Left ventricle myocardium superior (tissue), 1 donor: ENCODE results near the gene FKBP5. TPM values are rescaled to one million over a fixed set of nuclear protein-coding genes. Genes with fewer than 3 reads are reported as not detected.
"Not testable (repeated sequence)": the region's sequence is repeated elsewhere in the genome, so short reads cannot be mapped to it uniquely, and the experiment has no call there.

Experiments
- ATAC-seq: fragments of 200-7000 bp; cut with Tn5 transposase; one replicate; pipeline ENCODE4 v1.9.1; 2020; ENCODE audit warnings: mild to moderate bottlenecking, moderate library complexity
- DNase-seq: peaks from one replicate; pipeline ENCODE4 v3.0.0-alpha.2; 2020
- intact Hi-C: fragments of 100-400 bp; cut with micrococcal nuclease; formaldehyde crosslinking; loops from one replicate; pipeline ENCODE4 v1.11.0; 2022
- total RNA-seq: library from RNA; stranded (reverse); fragmentation: NEBNext Ultra II Directional; extraction: Animal tissue kit (Norgen Biotek cat#: 25700); gene quantifications from one replicate; pipeline ENCODE4 v1.2.1, GENCODE V29; 2021
- donor health status: DM: no; HTN: yes; CAD: no; lungs with severe emphysema.

Gene FKBP5
- total RNA-seq, 1 donor from 2014 or later: 82.8 TPM

- intact Hi-C loops: no loop called here
- ATAC-seq (no peak), DNase-seq (no peak)
These were observed 112.0 kb downstream of the FKBP5 start for GRCh38 chr6:35576682-35577081.

- ATAC-seq (no peak), DNase-seq (no peak)
- intact Hi-C loops: no loop called here
These were observed 115.1 kb downstream of the FKBP5 start for GRCh38 chr6:35573495-35574110.

- DNase-seq, intact Hi-C loops: not testable (repeated sequence)
- ATAC-seq: peak; percentile 22
These were observed 117.8 kb downstream of the FKBP5 start for GRCh38 chr6:35570885-35571330.

- ATAC-seq (peak; percentile 68), DNase-seq (peak; percentile 71)
These were observed 119.7 kb downstream of the FKBP5 start for GRCh38 chr6:35569011-35569461.

GRCh38 chr6:35566794-35567193 lies 121.9 kb downstream of the FKBP5 start:
- no peak for ATAC-seq
- intact Hi-C loops: no loop called here
- no peak for DNase-seq

More at GRCh38 chr6:35569011-35569461, 119.7 kb downstream of the FKBP5 start:
- intact Hi-C loops: no loop called here

GRCh38 chr6:35564733-35565132 lies 124.0 kb downstream of the FKBP5 start:
- no peak for ATAC-seq
- intact Hi-C loops: no loop called here

GRCh38 chr6:35562060-35562459 lies 126.7 kb downstream of the FKBP5 start:
- peak; percentile 15 for ATAC-seq
- intact Hi-C loops: no loop called here
- DNase-seq: no peak

More at GRCh38 chr6:35564733-35565132, 124.0 kb downstream of the FKBP5 start:
- no peak for DNase-seq

- DNase-seq (no peak), ATAC-seq (no peak)
- intact Hi-C loops: no loop called here
These were observed 127.6 kb downstream of the FKBP5 start for GRCh38 chr6:35561113-35561512.

GRCh38 chr6:35558571-35558970 lies 130.1 kb downstream of the FKBP5 start:
- no peak for DNase-seq
- ATAC-seq: no peak
- intact Hi-C loops: no loop called here

- intact Hi-C loops: no loop called here
- ATAC-seq (peak; percentile 56), DNase-seq (no peak)
These were observed 131.5 kb downstream of the FKBP5 start for GRCh38 chr6:35557239-35557638.

GRCh38 chr6:35554811-35555210 lies 133.9 kb downstream of the FKBP5 start:
- intact Hi-C loops: no loop called here
- DNase-seq: no peak
- ATAC-seq: no peak

GRCh38 chr6:35553315-35553714 lies 135.4 kb downstream of the FKBP5 start:
- no peak for ATAC-seq
- no peak for DNase-seq
- intact Hi-C loops: no loop called here

- no peak for ATAC-seq
- DNase-seq: no peak
- intact Hi-C loops: no loop called here
These were observed 136.3 kb downstream of the FKBP5 start for GRCh38 chr6:35552285-35552917.

- intact Hi-C loops: no loop called here
- ATAC-seq (no peak), DNase-seq (no peak)
These were observed 138.3 kb downstream of the FKBP5 start for GRCh38 chr6:35550437-35550836.

GRCh38 chr6:35547676-35548075 lies 141.0 kb downstream of the FKBP5 start:
- no peak for ATAC-seq
- intact Hi-C loops: no loop called here
- DNase-seq: no peak

GRCh38 chr6:35544769-35545361 lies 143.8 kb downstream of the FKBP5 start:
- ATAC-seq (no peak), DNase-seq (no peak)
- intact Hi-C loops: no loop called here

- ATAC-seq (no peak), DNase-seq (no peak)
- intact Hi-C loops: no loop called here
These were observed 145.1 kb downstream of the FKBP5 start for GRCh38 chr6:35543459-35544193.

- intact Hi-C loops: no loop called here
- DNase-seq (no peak), ATAC-seq (no peak)
These were observed 146.9 kb downstream of the FKBP5 start for GRCh38 chr6:35541836-35542235.

- intact Hi-C loops: no loop called here
- no peak for ATAC-seq
- no peak for DNase-seq
These were observed 149.5 kb downstream of the FKBP5 start for GRCh38 chr6:35539223-35539622.

GRCh38 chr6:35535847-35536246 lies 152.9 kb downstream of the FKBP5 start:
- DNase-seq, intact Hi-C loops, ATAC-seq: not testable (repeated sequence)
